HG03565 (cell line): ENCODE measurements around the gene CA12.

Source experiments
- ATAC-seq: cut with Tn5 transposase; IDR thresholded peaks from one replicate; pipeline ENCODE4 v1.9.1; 2021; ENCODE audit warnings: mild to moderate bottlenecking, moderate library complexity; ENCODE audit not compliant: unreplicated experiment

The CA12 gene

GRCh38 chr15:63276342-63277037 lies 105.2 kb downstream of the CA12 start:
- no peak for ATAC-seq

- ATAC-seq = no peak
Observed at GRCh38 chr15:63274427-63274826, 107.2 kb downstream of the CA12 start.
